ENCODE measurements around the gene FAM163B.
"Not testable (repeated sequence)": the region's sequence is repeated elsewhere in the genome, so short reads cannot be mapped to it uniquely, and the experiment has no call there.

The FAM163B gene

DNA sequence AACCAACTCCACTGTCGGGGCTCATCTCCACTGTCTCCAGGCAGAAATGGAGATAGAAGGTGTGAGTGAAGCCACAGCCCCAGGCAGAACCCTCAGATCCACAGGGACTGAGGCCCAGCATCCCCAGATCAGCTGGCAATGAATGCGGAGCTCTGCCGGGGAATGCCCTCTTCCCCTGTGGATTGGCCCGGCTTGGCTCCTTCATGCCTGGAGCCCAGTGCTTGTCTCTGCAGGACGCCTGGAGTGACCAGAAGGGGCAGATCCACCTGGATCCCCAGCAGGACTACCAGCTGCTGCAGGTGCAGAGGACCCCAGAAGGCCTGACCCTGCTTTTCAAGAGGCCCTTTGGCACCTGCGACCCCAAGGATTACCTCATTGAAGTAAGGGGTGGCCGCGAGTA is 30.4 kb upstream of the FAM163B start:
- DNase-seq = no peak

DNA sequence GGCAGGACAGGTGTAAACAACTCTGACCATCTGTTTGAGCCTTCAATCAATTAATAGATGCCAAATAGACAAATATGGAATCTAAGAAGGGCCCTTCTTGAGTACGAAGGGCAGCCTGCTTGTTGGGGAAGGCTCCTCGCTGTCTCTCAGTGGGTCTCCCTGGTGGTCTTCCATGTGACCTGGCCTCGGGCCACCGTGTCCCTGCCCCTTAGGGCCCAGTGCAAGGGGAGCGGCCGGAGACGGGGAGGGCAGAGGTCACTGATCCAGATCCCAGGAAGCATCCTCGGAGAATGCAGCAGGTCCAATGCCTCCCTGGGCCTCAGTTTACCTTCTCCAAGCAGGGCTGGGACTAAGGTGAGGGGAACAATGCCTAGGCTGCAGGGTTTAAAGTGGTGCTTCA is 29.5 kb upstream of the FAM163B start:
- no peak for DNase-seq

DNA sequence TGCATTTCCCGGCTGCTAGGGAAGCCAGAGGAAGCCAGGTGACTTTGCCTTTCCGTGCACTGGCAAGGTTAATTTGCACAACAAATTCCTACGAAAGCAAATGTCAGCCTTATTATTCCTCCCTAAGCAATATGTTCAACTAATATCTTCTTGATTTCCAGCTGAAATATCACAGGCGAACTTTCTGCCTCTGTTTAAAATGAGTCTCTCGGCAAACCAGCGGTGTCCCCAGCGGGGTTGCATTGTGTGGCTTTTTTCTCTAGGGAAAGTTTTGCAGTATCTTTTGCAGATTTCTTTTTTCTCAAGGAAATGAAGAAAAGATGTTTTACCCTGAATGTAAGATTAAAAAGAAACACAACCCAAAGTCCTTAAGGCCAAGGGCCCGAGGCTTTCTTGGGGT is 28.9 kb upstream of the FAM163B start:
- no peak for DNase-seq

DNA sequence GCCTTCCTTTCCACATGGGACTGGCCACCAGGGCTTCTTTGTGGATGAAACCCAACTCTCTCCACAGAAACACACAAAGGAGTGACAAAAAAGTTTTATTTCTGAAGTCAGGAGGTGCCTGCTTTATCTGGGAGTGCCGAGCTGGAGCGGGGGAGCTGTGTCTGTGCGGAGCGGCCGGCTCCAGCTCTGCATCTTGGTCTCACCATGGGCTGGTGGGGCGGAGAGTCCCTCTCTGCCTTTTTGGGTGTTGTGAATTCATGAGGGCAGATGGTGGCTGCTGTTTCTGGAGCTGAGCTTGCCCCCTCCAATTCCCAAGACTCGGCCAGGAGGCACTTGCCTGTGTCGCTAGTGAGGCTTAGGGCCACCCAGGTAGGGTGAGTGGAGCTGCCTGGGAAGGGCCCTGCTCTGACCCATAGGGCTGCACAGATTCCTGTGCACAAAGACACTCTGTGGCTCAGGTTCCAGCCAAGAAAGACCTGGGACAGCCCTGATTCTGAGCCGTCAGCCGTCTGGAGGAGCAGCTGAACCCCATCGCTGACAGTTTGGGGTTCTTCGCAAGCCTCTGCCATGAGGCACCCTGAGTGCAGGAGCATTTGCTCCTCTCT is 28.4 kb upstream of the FAM163B start:
- no peak for DNase-seq

DNA sequence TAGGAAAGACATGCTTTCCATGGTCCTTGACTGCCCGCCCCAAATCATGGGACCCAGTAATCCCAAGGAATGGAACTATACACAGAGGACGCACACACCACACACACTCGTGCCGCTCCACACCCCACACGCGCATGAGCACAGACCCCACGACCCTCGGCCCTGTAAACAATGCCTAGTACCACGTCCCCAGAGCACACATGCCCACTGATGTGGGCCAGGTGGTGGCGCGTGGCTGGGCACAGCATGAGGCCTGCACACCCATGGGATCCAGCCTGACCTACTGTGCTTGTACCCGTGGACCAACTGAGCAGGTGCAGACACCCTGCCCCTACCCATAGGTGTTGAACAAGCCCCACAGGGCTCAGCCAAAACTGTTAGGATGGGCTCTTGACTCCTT is 27.7 kb upstream of the FAM163B start:
- DNase-seq = no peak

DNA sequence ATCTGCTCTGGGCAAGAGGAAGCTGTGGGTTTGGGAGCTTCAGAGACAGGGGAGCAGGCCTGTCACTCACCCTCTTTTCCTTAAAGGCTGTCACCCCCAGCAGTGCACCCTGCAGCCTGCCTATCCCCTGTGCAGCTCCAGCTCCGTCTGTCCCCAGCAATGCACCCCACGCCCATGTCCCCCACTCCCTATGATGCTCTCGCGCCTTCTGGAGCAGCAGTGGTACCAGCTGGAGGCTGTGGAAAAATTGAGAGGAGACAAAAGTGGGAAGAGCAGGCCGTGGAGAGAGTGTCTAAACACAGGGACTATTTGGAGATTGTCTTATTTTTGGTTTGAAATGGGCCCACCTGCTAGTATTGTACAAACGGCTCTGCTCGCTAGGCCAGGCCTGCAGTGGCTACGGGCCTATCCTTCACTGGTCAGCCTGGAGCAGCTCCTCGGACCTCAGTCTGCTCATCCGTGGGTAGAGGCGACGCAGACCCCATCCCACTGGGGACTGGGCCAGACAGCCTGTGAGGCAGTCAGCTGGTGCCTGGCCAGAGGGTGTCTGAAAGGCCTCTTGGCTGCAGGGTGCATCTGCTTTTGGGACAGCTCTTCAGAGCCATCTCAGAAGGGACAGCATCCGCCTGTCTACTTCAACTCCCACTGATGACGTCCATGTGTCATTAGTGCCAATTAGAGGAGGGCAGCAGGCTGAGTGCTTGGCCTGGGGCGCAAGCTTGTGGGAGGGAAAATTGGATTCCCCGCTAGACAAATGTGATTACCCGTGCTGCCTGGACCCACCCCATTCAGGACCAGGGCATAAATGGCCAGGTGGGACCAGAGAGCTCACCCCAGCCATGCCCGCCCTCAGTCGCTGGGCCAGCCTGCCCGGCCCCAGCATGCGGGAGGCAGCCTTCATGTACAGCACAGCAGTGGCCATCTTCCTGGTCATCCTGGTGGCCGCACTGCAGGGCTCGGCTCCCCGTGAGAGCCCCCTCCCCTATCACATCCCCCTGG is 26.6 kb upstream of the FAM163B start, which contains the start of gene DBH:
Gene DBH (plus strand): TSS at position 831 of the 999 bp plus-strand sequence. CDS start 9 bp downstream, at position 840.
- DNase-seq = no peak

DNA sequence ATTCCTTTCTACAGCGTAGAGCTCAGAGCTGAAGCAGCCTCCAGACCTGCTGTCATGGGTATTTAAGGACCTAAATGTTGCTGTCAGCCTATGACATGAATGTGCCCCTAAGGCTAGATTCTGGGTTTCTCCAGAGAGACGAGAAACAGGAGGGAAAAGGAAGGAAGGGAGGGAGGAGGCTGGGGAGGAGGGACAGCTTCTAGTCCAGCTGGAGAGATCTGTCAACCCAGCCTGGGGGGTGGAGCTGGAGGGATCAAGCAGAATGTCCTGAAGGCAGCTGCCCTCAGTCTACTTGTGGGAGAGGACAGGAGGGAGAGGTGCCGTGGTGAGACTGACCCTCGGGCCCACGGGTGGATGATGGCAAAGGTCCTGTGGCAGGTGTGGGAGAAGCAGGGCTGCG is 25.9 kb upstream of the FAM163B start:
- DNase-seq = no peak

DNA sequence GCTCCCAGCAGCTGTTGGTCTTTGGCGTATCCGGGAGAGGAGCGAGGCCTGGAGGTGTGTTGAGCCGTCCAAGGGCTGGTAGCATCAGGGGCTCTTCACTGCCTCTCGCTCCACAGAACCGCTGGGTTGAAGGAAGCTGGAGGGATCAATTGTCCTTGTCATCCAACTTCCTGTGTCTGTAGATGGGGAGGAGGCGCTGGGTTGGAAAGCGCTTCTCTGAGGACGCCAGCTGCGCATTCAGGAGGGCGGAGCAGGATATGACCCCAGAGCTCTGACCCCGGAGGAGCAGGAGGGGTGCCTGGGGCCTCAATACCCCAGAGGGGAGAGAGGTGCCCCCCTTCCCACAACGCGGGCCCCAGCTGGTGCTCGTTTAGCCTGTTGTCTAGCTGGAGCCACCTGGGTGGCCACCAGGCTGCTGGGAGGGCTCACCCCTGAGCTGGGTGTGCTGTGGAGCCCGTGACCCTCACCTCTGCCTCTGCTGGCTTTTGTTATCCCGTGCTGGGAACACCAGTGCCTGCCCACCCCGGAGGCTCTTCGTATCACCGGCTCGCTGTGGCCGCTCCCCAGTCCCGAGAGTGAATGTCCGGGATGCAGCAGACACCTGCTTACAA is 25.0 kb upstream of the FAM163B start:
- no peak for DNase-seq

DNA sequence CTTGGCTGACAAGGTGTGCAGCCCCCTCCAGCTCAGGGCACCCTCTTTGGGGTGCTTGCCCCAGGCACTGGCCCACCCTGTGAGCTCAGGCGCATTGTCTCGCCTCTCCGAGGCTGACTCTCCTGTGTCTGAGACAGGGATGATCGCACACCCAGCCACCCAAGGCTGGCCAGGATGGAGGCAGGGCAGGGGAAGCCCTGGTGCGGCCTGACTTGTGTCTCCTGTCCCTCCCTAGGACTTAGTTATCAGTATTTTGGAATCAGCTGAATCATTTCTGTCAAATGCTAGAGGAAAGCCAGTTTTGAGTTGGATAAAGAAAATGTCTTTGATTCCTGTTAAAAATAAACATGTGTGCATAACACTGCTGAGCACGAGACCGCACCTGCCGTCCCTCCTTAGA is 24.5 kb upstream of the FAM163B start:
- DNase-seq = no peak

DNA sequence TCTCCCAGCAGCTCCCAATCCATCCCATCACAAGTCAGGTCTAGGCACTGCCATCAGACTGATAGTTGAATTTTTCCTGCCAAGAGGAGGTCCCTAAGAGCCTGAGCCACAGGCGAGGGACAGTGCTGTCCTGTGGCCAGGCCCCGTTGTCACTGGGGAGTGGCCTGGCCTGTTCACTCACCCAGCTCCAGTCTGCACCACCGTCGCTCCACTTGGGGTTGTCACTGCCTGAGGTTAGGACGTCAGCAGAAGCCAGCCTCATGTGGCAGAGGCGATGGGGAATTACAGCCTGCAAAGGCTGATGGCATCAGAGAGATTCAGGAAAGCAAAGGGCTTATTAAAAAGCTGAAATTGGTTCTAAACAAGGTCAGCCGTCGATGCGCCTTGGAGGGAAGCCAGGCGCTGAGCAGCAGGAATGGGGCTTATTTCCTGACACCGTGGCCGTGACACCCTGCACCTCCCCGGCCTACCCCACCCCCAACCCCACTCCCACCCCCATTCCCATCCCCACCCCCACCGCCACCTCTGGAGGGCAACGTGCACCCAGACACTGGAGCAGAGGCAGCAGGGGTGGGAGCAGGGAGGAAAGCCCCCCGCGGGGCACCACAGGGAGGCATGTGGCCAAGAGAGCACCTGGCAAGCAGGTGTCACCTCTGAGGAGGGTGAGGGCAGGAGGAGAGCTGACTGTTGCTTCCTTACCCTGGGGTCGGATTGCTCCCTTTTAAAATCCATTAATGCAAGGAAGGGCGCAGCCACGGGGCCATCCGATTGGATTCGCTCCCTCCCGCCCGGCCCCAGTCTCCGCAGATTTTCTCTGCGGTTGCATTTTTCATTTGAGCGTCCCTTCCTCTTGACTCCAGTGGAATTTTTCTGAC is 23.9 kb upstream of the FAM163B start:
- no peak for DNase-seq

DNA sequence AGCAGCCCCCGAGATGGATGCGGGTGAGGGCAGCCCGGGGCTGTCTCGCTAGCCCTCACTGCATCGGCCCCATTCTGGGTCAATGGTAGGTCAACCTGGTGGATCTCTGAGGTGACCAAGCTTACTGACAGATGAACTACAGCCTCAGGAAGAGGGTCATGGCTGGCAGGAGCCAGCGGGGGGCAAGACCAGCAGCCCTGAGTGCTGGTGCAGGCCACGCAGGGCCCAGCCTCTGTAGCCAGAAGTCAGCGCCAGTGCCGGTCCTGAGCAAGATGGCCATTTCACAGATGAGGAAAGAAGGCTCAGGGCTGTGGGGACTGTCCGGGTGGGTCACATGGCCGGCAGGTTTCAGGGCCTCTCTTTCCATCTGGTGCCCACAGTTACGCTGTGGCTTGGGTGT is 21.9 kb upstream of the FAM163B start:
- no peak for DNase-seq

DNA sequence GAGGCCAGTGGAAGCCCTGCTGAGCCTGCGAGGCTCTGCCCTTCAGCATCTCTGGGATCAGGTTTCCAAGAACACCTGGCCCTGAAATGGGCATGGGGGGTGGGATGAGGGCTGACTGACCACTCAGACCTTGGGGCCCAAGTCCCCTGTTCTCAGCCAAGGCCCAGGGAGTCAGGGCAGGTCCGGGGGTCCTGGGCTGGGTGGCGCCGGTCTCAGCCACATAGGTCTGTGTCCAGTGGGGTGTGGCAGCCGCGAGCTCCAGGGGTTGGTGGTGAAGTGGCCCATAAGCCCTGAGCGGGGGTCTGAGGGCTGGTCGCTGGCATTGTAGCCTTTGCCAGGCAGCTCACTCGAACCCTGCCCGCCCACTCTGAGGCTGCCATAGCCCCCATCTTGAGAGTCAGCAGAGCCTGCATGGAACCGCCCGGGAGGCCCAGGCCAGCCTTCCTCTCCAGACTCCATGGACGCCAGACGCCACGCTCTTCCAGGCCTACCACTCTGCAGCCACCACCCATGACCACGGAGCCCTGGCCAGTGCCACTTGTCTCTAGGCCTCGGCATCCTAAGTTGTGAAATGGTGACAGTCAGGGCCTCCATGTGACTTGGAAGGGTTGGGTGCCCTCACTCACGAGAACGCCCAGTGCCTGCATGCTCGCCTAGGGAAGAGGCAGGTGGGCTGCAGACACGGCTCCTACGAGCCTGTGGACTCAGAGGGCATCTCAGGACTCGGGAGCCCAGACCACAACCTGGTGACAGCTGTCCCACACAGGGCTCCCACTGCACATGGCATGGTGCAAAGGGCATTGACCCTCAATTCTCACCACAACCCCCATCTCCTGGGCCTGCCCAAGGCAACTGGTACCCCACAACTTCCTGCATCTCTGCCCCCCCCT is 20.3 kb upstream of the FAM163B start:
- DNase-seq = no peak

DNA sequence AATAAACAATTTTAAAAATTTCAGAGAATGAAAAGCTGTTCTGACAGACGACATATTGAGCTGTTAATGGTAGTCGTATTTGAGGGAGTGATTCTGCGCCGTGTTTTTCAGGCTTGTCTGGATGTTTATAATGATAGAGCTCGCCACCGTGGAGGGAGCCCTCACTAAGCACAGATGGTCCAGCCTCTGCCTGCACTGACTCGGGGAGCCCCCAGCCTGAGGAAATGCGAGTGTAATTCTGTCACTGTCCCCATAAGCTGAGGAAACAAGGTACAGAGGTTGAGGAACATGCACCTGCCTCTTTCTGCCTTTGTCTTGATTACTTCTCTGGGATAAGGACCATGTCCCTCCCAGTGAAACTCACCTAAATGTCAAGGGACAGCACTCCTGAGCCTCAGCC is 19.6 kb upstream of the FAM163B start:
- DNase-seq = no peak

DNA sequence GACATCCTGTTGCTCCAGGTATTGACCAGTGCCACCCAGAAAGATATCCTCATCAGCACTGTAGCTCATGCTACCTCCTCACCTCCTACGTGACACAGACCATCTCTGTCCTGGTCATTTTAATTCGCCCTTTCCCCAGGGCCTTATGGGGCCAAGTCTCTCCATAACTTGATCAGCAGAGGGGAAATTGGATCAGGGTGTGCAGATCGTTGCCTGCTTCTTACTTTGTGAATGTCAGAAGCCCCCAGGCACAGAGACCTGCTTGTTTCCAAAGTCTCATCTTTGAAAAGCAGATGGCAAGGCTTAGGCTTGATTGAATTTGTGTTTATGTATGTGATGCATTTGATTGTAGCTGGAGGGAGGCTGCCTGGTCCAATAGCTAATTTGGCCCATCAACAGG is 18.2 kb upstream of the FAM163B start:
- no peak for DNase-seq

DNA sequence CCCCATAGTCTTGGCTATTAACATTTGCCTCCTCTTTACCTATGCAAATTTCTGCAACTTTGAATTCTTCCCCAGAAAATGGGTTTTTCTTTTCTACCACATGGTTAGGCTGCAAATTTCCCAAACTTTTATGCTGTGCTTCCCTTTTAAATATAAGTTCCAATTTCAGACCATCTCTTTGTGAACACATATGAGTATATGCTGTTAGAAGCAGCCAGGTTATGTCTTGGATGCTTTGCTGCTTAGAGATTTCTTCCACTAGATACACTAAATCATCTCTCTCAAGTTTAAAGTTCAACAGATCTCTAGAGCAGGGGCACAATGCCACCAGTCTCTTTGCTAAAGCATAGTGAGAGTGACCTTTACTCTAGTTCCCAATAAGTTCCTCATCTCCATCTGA is 16.8 kb upstream of the FAM163B start:
- not testable (repeated sequence) for DNase-seq

DNA sequence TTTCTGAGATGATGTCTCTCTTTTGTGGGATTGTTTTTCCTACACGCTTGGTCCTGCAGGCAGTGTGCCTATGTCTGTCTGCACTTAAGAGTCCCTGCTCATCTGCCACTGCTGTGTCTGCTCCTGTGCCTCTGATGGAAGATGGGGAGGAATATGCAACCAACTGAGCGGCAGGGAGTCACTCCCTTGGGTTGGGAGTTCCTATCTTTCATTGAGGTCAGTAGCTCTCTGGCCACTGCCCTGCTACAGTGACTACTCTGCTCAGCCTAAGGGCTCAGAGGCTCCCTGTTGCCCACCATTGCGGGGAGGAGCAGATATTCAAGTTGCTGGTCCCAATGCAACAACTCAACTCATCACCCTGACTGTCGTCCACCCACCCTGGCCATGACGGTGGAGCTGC is 13.4 kb upstream of the FAM163B start:
- no peak for DNase-seq

DNA sequence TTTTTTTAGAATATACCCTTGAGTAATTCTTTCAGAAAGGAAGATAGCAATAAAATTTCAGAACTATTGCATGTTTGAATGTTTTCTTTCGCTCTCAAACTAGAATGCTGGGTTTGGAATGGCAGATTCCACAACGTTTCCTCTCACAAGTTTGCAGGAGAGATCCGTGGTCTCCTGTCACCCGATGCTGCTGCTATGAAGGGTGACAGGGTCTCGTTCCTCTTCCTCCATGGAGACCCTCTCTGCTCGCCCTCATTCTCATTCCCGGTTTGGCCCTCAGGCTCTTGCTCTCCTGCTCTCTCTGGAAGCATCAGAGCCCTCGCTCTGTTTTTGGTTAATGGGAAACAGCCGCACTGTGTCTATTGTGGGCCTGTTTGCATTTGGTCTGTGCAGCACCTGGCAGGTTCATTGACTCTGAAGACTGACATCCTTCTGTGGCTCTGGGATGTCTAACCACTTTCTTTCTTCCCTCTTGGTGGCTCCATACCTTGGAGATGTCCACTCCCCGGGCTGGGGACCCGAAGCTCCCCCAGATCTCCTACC is 12.6 kb upstream of the FAM163B start:
- DNase-seq = no peak

DNA sequence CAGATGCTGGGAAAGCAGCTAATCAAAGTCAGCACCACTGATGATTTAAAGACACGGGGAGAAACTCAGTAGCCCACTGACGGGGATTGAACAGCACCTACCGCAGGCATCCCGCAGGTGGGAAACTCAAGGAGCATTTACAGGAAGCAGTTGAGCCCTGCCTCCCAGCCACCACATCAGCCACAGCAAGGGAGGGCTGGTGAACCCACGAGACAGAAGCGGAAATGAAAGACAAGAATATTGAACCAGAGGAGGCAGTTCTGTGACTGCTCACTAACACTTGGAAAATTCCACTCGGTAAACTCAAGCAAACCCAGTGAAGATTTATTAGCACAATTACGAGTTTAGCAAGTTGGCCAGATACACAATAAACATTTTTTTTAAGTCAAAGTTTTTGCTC is 10.6 kb upstream of the FAM163B start:
- no peak for DNase-seq

DNA sequence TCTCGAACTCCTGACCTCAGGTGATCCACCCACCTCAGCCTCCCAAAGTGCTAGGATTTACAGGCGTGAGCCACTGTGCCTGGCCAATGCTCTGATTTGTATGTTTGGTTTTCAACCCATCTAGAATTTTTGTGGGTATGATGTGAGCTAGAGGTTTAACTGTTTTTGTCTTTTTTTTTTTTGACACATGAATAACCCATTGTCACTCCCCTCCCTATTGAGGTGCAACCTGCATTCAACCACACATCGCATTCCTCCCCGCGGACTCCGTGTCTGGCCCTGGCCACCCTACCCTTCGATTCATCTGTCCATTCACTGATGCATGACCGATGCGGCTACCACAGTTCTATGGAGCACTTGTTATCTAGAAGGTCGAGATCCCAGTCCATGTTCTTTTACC is 9.5 kb upstream of the FAM163B start:
- DNase-seq = no peak

DNA sequence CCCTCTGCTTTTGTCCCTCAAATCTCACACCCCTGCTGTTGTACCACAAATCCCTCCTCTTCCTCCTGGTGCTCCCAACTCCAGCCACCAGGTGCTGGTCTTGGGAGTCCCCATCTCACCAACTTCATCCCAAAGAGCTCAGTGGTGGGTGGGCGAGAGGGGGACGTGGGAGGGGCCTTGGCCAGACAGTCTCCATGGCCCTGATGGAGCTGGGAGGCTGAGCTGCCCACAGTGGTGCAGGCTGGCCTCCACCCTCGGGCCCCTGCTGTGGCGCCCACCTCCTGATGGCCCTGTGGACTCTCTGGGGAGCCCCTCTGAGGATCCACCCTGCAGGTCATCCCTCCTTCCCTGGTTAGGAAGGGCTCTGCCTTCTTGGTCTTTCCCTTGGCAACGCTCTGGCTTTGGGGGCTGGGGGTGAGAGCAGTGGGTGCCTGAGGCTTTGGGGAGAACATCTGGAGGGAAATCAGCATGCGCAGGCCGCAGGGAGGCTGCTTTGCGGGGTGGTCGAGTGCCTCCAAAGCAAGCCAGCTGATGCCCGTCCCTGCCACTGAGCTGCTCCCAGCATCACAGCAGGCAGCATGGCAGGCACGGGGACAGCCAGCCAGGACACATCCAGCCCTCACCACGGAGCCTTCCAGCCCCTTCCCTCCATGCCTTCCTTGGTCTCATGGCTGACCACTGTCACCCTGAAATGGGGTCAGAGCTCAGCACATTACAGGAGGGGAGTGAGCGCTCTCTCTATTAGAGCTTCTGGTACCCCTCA is 7.6 kb upstream of the FAM163B start:
- no peak for DNase-seq
